ENCODE measurements around the gene IGFBP7.
"Not testable (repeated sequence)": the region's sequence is repeated elsewhere in the genome, so short reads cannot be mapped to it uniquely, and the experiment has no call there.

IGFBP7 gene

GRCh38 chr4:57064811-57065711 is 45.1 kb downstream of the IGFBP7 start:
- H3K4me1 ChIP-seq, result peaks cover 0 to 99% (median 71%) of the 10 kb centered on the region in 4 donors
- DNase-seq, result peak; percentile 71 to 83
- H3K36me3 ChIP-seq, result peaks cover 0 to 5% (median 0%) of the 10 kb centered on the region in 3 donors
- H3K4me3 ChIP-seq, result peak overlapping the region in 1 of 2 donors; percentile 3
- TF ChIP-seq CTCF (IDR thresholded peaks at IDR 0.05), result no peak
- peak overlapping the region; percentile 76 to 87 for H3K27ac ChIP-seq
- no peaks in the 10 kb centered on the region for H3K9me3 ChIP-seq
- intact Hi-C loops (cut with DNase I; ENCODE audit: low total_unique reads), result no loop called here
- no peaks in the 10 kb centered on the region for H3K27me3 ChIP-seq

- peak overlapping the region; percentile 76 to 87 for H3K27ac ChIP-seq
- H3K4me3 ChIP-seq, result peak overlapping the region in 1 of 2 donors; percentile 3
- H3K36me3 ChIP-seq, result peaks cover 0 to 5% (median 0%) of the 10 kb centered on the region in 3 donors
- no peaks in the 10 kb centered on the region for H3K27me3 ChIP-seq
- peaks cover 0 to 97% (median 65%) of the 10 kb centered on the region in 4 donors for H3K4me1 ChIP-seq
- no peaks in the 10 kb centered on the region for H3K9me3 ChIP-seq
- TF ChIP-seq CTCF (IDR thresholded peaks at IDR 0.05), result no peak
- intact Hi-C loops (cut with DNase I; ENCODE audit: low total_unique reads), result no loop called here
- no peak for DNase-seq
Observed at GRCh38 chr4:57064120-57064519, 46.1 kb downstream of the IGFBP7 start.

- TF ChIP-seq CTCF (IDR thresholded peaks at IDR 0.05), result no peak
- Histone ChIP-seq H3K9me3 (no peaks in the 10 kb centered on the region), H3K4me1 (peaks cover 0 to 97% (median 59%) of the 10 kb centered on the region in 4 donors), H3K27ac (peak overlapping the region; percentile 76 to 87), H3K36me3 (peaks cover 0 to 5% (median 0%) of the 10 kb centered on the region in 3 donors), H3K4me3 (no peak overlapping the region), H3K27me3 (no peaks in the 10 kb centered on the region)
- intact Hi-C loops (cut with DNase I; ENCODE audit: low total_unique reads), result no loop called here
- no peak for DNase-seq
Observed at GRCh38 chr4:57063518-57063917, 46.7 kb downstream of the IGFBP7 start.

- no peak for DNase-seq
- peak overlapping the region; percentile 76 to 87 for H3K27ac ChIP-seq
- no peak for TF ChIP-seq CTCF (IDR thresholded peaks at IDR 0.05)
Observed at GRCh38 chr4:57061395-57061794, 48.8 kb downstream of the IGFBP7 start.

GRCh38 chr4:57060717-57061067 is 49.5 kb downstream of the IGFBP7 start:
- H3K27me3 ChIP-seq; H3K36me3 ChIP-seq; H3K4me3 ChIP-seq; H3K9me3 ChIP-seq; intact Hi-C loops (cut with DNase I; ENCODE audit: low total_unique reads); DNase-seq: not testable (repeated sequence)
- H3K27ac ChIP-seq, result peak overlapping the region; percentile 76 to 87
- H3K4me1 ChIP-seq, result peaks cover 0 to 99% (median 68%) of the 10 kb centered on the region in 4 donors

More at GRCh38 chr4:57061395-57061794, 48.8 kb downstream of the IGFBP7 start:
- Histone ChIP-seq H3K4me1 (peaks cover 0 to 99% (median 70%) of the 10 kb centered on the region in 4 donors), H3K36me3 (no peaks in the 10 kb centered on the region), H3K4me3 (peak overlapping the region in 1 of 2 donors; percentile 2), H3K27me3 (no peaks in the 10 kb centered on the region), H3K9me3 (no peaks in the 10 kb centered on the region)
- intact Hi-C loops (cut with DNase I; ENCODE audit: low total_unique reads), result no loop called here
